ENCODE results near the gene OVAAL. TPM values are rescaled to one million over a fixed set of nuclear protein-coding genes. Genes with fewer than 3 reads are reported as not detected.
"Not testable (repeated sequence)": the region's sequence is repeated elsewhere in the genome, so short reads cannot be mapped to it uniquely, and the experiment has no call there.

Gene OVAAL
- total RNA-seq, 1 donor from 2014 or later = not detected

GRCh38 chr1:180551997-180552396, 6.8 kb upstream of the OVAAL start:
- H3K4me2 ChIP-seq (ENCODE audit: low read length) = no peak overlapping the region
- H4K20me1 ChIP-seq (ENCODE audit: insufficient read depth, low read length) = no peaks in the 10 kb centered on the region
- no peak overlapping the region for H3K27ac Mint-ChIP-seq (ENCODE audit: unreplicated experiment)
- TF ChIP-seq, protein P1, sequence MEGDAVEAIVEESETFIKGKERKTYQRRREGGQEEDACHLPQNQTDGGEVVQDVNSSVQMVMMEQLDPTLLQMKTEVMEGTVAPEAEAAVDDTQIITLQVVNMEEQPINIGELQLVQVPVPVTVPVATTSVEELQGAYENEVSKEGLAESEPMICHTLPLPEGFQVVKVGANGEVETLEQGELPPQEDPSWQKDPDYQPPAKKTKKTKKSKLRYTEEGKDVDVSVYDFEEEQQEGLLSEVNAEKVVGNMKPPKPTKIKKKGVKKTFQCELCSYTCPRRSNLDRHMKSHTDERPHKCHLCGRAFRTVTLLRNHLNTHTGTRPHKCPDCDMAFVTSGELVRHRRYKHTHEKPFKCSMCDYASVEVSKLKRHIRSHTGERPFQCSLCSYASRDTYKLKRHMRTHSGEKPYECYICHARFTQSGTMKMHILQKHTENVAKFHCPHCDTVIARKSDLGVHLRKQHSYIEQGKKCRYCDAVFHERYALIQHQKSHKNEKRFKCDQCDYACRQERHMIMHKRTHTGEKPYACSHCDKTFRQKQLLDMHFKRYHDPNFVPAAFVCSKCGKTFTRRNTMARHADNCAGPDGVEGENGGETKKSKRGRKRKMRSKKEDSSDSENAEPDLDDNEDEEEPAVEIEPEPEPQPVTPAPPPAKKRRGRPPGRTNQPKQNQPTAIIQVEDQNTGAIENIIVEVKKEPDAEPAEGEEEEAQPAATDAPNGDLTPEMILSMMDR (IDR thresholded peaks at IDR 0.05; ENCODE audit: insufficient read depth, low read depth, low read length) = no peak
- TF ChIP-seq EZH2 (IDR thresholded peaks at IDR 0.05; ENCODE audit: insufficient read depth, low read length) = no peak
- no peaks in the 10 kb centered on the region for H3K4me1 Mint-ChIP-seq (ENCODE audit: low read depth, unreplicated experiment)
- H2AFZ ChIP-seq (ENCODE audit: low read depth, low read length) = no peak overlapping the region
- no peak for FAIRE-seq
- H3K27me3 Mint-ChIP-seq (ENCODE audit: low read depth, unreplicated experiment) = peaks cover 5% of the 10 kb centered on the region
- H3K9ac ChIP-seq (ENCODE audit: low read length) = no peak overlapping the region
- H3K27me3 ChIP-seq (ENCODE audit: insufficient read depth, low read length) = peaks cover 3% of the 10 kb centered on the region
- no peaks in the 10 kb centered on the region for H3K4me1 ChIP-seq (ENCODE audit: insufficient read depth, low read length)
- H3K4me3 ChIP-seq (ENCODE audit: insufficient read depth, low read depth, low read length) = no peak overlapping the region
- no peaks in the 10 kb centered on the region for H3K36me3 Mint-ChIP-seq (ENCODE audit: low read depth, unreplicated experiment)
- H3K79me2 ChIP-seq (ENCODE audit: insufficient read depth, low read length) = no peaks in the 10 kb centered on the region
- H3K4me3 Mint-ChIP-seq (ENCODE audit: unreplicated experiment) = no peak overlapping the region
- DNase-seq (ENCODE audit: low read depth) = no peak
- H3K9me3 Mint-ChIP-seq (ENCODE audit: unreplicated experiment) = no peaks in the 10 kb centered on the region
- no peaks in the 10 kb centered on the region for H3K9me3 ChIP-seq (ENCODE audit: insufficient read depth, low read depth, low read length)
- H3K27ac ChIP-seq (ENCODE audit: low read depth, low read length) = no peak overlapping the region
- H3K36me3 ChIP-seq (ENCODE audit: insufficient read depth, low read length) = no peaks in the 10 kb centered on the region

DNA sequence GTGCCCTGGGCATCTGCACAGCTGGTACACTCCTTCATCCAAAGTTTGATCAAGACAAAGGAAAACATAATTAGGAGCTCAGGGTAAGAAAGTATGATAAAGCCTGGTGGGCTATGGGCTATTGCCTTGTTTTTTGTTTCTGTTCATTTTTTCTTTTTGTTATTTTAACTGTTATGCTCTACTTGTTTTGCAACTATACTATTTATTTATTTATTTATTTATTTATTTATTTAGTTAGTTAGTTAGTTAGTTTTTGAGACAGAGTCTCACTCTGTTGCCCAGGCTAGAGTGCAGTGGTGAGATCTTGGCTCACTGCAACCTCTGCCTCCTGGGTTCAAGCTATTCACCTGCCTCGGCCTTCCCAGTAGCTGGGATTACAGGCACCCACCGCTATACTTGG, 5.7 kb upstream of the OVAAL start:
- FAIRE-seq; H3K9me3 ChIP-seq (ENCODE audit: insufficient read depth, low read depth, low read length); H3K36me3 ChIP-seq (ENCODE audit: insufficient read depth, low read length); H3K27me3 ChIP-seq (ENCODE audit: insufficient read depth, low read length); H3K4me1 Mint-ChIP-seq (ENCODE audit: low read depth, unreplicated experiment); H3K4me3 ChIP-seq (ENCODE audit: insufficient read depth, low read depth, low read length); H3K9ac ChIP-seq (ENCODE audit: low read length); H2AFZ ChIP-seq (ENCODE audit: low read depth, low read length); H3K27ac ChIP-seq (ENCODE audit: low read depth, low read length); H3K27ac Mint-ChIP-seq (ENCODE audit: unreplicated experiment); H4K20me1 ChIP-seq (ENCODE audit: insufficient read depth, low read length); H3K79me2 ChIP-seq (ENCODE audit: insufficient read depth, low read length); H3K4me1 ChIP-seq (ENCODE audit: insufficient read depth, low read length); DNase-seq (ENCODE audit: low read depth); H3K9me3 Mint-ChIP-seq (ENCODE audit: unreplicated experiment); H3K36me3 Mint-ChIP-seq (ENCODE audit: low read depth, unreplicated experiment); H3K27me3 Mint-ChIP-seq (ENCODE audit: low read depth, unreplicated experiment); H3K4me2 ChIP-seq (ENCODE audit: low read length); H3K4me3 Mint-ChIP-seq (ENCODE audit: unreplicated experiment): not testable (repeated sequence)

DNA sequence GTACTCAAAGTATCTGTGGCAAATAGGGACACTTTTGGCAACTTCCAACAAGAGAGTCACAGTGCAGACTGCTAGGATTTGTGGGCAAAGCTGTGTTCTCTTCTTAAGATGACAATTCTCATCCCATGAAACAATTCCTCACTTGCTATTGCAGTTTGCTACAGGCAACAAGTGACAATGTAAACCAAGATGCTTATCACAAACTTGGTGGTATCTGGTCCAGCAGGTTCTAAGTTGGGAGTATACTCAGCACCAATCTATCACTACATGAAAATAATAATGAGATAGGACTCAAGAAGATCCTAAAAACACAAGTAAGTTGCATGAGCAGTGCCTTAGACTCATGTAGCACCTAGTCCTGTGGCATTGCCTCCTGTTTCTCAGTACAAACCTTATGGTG, 3.4 kb upstream of the OVAAL start:
- H3K9ac ChIP-seq (ENCODE audit: low read length) = no peak overlapping the region
- H3K9me3 ChIP-seq (ENCODE audit: insufficient read depth, low read depth, low read length) = no peaks in the 10 kb centered on the region
- no peaks in the 10 kb centered on the region for H3K36me3 Mint-ChIP-seq (ENCODE audit: low read depth, unreplicated experiment)
- H3K4me1 ChIP-seq (ENCODE audit: insufficient read depth, low read length) = peaks cover 5% of the 10 kb centered on the region
- peaks cover 5% of the 10 kb centered on the region for H3K4me1 Mint-ChIP-seq (ENCODE audit: low read depth, unreplicated experiment)
- FAIRE-seq (no peak), DNase-seq (ENCODE audit: low read depth) (no peak)
- H3K9me3 Mint-ChIP-seq (ENCODE audit: unreplicated experiment) = no peaks in the 10 kb centered on the region
- H3K4me3 ChIP-seq (ENCODE audit: insufficient read depth, low read depth, low read length) = no peak overlapping the region
- H3K27me3 Mint-ChIP-seq (ENCODE audit: low read depth, unreplicated experiment) = peaks cover 5% of the 10 kb centered on the region
- no peak overlapping the region for H2AFZ ChIP-seq (ENCODE audit: low read depth, low read length)
- H3K27ac Mint-ChIP-seq (ENCODE audit: unreplicated experiment) = no peak overlapping the region
- no peak overlapping the region for H3K4me3 Mint-ChIP-seq (ENCODE audit: unreplicated experiment)
- no peaks in the 10 kb centered on the region for H3K36me3 ChIP-seq (ENCODE audit: insufficient read depth, low read length)
- peaks cover 3% of the 10 kb centered on the region for H3K27me3 ChIP-seq (ENCODE audit: insufficient read depth, low read length)
- no peak overlapping the region for H3K27ac ChIP-seq (ENCODE audit: low read depth, low read length)
- H4K20me1 ChIP-seq (ENCODE audit: insufficient read depth, low read length) = no peaks in the 10 kb centered on the region
- H3K79me2 ChIP-seq (ENCODE audit: insufficient read depth, low read length) = no peaks in the 10 kb centered on the region
- no peak for TF ChIP-seq EZH2 (IDR thresholded peaks at IDR 0.05; ENCODE audit: insufficient read depth, low read length)
- TF ChIP-seq, protein P1 (IDR thresholded peaks at IDR 0.05; ENCODE audit: insufficient read depth, low read depth, low read length) = no peak
- no peak overlapping the region for H3K4me2 ChIP-seq (ENCODE audit: low read length)

All from astrocyte (in vitro differentiated cells and primary cell).